NCI-H2196 treated with DMSO at 0.1 percent for 48 hours (cell line): Measurements from ENCODE around the gene LMO2.
A peak's percentile ranks its signal among the peaks of the same experiment; 100 is the strongest.
"Not testable (repeated sequence)": the region's sequence is repeated elsewhere in the genome, so short reads cannot be mapped to it uniquely, and the experiment has no call there.

Experiments used
- DNase-seq: peaks from one replicate; lab custom pipeline; 2025; ENCODE audit not compliant: unreplicated experiment; lab: John Stamatoyannopoulos, UW

The LMO2 gene

GRCh38 chr11:33863418-33864172, 28.3 kb downstream of the LMO2 start:
- no peak for DNase-seq

- DNase-seq: no peak
These were observed 29.8 kb downstream of the LMO2 start for GRCh38 chr11:33861941-33862589.

- DNase-seq: no peak
These were observed 30.5 kb downstream of the LMO2 start for GRCh38 chr11:33861386-33861785.

- no peak for DNase-seq
These were observed 30.9 kb downstream of the LMO2 start for GRCh38 chr11:33860926-33861325.

GRCh38 chr11:33859306-33859705, 32.6 kb downstream of the LMO2 start:
- DNase-seq: no peak

- DNase-seq: peak; percentile 38
These were observed 33.9 kb downstream of the LMO2 start for GRCh38 chr11:33857933-33858371.

GRCh38 chr11:33855500-33855899, 36.4 kb downstream of the LMO2 start:
- DNase-seq: no peak

- DNase-seq: no peak
These were observed 43.0 kb downstream of the LMO2 start for GRCh38 chr11:33848717-33849390.

- no peak for DNase-seq
These were observed 44.6 kb downstream of the LMO2 start for GRCh38 chr11:33847251-33847650.

- DNase-seq: no peak
These were observed 47.6 kb downstream of the LMO2 start for GRCh38 chr11:33844236-33844635.

GRCh38 chr11:33843018-33843417, 48.9 kb downstream of the LMO2 start:
- DNase-seq: no peak

- no peak for DNase-seq
These were observed 49.5 kb downstream of the LMO2 start for GRCh38 chr11:33842236-33842915.

GRCh38 chr11:33838234-33838633, 53.6 kb downstream of the LMO2 start:
- not testable (repeated sequence) for DNase-seq

GRCh38 chr11:33837334-33837733, 54.5 kb downstream of the LMO2 start:
- not testable (repeated sequence) for DNase-seq

- peak; percentile 30 for DNase-seq
These were observed 56.6 kb downstream of the LMO2 start for GRCh38 chr11:33835143-33835878.

GRCh38 chr11:33832676-33833075, 59.2 kb downstream of the LMO2 start:
- no peak for DNase-seq

- DNase-seq: no peak
These were observed 60.8 kb downstream of the LMO2 start for GRCh38 chr11:33830903-33831648.

- DNase-seq: no peak
These were observed 62.3 kb downstream of the LMO2 start for GRCh38 chr11:33829430-33830141.
